ENCODE measurements around the gene FNBP1L.

DNA sequence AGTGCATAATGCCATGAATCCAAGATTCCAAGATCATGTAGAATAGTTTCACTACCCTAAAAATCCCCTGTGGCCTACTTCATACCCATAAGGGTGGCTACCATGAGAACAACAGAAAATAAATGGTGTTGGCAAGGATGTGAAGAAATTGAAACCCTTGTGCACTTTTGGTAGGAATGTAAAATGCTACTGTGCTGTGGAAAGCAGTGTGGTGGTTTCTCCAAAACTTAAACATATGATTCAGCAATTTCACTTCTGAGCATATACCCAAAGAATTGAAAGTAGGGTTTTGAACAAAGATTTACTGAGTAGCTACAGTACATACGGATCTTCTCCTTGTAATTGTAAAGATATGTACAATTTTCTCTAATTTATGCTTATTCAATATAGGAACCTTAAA, 16.0 kb downstream of the FNBP1L start:
- TF ChIP-seq, protein P1, sequence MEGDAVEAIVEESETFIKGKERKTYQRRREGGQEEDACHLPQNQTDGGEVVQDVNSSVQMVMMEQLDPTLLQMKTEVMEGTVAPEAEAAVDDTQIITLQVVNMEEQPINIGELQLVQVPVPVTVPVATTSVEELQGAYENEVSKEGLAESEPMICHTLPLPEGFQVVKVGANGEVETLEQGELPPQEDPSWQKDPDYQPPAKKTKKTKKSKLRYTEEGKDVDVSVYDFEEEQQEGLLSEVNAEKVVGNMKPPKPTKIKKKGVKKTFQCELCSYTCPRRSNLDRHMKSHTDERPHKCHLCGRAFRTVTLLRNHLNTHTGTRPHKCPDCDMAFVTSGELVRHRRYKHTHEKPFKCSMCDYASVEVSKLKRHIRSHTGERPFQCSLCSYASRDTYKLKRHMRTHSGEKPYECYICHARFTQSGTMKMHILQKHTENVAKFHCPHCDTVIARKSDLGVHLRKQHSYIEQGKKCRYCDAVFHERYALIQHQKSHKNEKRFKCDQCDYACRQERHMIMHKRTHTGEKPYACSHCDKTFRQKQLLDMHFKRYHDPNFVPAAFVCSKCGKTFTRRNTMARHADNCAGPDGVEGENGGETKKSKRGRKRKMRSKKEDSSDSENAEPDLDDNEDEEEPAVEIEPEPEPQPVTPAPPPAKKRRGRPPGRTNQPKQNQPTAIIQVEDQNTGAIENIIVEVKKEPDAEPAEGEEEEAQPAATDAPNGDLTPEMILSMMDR (IDR thresholded peaks at IDR 0.05): no peak
- TF ChIP-seq POLR2A (IDR thresholded peaks at IDR 0.05): no peak
- TF ChIP-seq POLR2AphosphoS5 (IDR thresholded peaks at IDR 0.05): no peak
- TF ChIP-seq EP300 (IDR thresholded peaks at IDR 0.05): no peak
